ENCODE results near the gene RPTOR. TPM values are rescaled to one million over a fixed set of nuclear protein-coding genes. Genes with fewer than 3 reads are reported as not detected.

RPTOR gene
- total and polyA plus RNA-seq, 10 of the 15 experiments (the other 5 are each of a cell fraction or from before 2014, with no cell fraction given), result 0.18 to 32.1 (median 7.8) TPM

GRCh38 chr17:81002013-81002384 is 457.4 kb downstream of the RPTOR start:
- no peak overlapping the region for H3K4me2 ChIP-seq (ENCODE audit: control insufficient read depth, insufficient read depth)

More at GRCh38 chr17:81002013-81002384, 457.4 kb downstream of the RPTOR start:
- Histone ChIP-seq H3K9me3 (replicated peaks; ENCODE audit: control insufficient read depth, insufficient read depth, low read length) (no peaks in the 10 kb centered on the region), H2AFZ (ENCODE audit: control insufficient read depth, low read depth, low read length) (no peak overlapping the region), H3K79me2 (ENCODE audit: control insufficient read depth, insufficient read depth, low read length) (no peaks in the 10 kb centered on the region), H3K9ac (ENCODE audit: control insufficient read depth, insufficient read depth, low read length) (no peak overlapping the region), H3K4me3 (no peak overlapping the region), H3K4me1 (ENCODE audit: control insufficient read depth, insufficient read depth, low read length) (no peaks in the 10 kb centered on the region), H3K36me3 (ENCODE audit: control insufficient read depth in 2 of 2, insufficient read depth in 2 of 2, low read length in 1 of 2) (peaks cover 0 to 6% of the 10 kb centered on the region in 2 experiments; a peak in 3 of 4 replicates), H4K20me1 (ENCODE audit: control insufficient read depth, insufficient read depth) (no peaks in the 10 kb centered on the region; the same call in 1 of the 2 replicates), H3K27me3 (replicated peaks in 1 of 2; ENCODE audit: control insufficient read depth in 2 of 2, insufficient read depth in 2 of 2, low read length in 1 of 2) (peaks cover 0 to 5% of the 10 kb centered on the region in 2 experiments; a peak in 3 of 4 replicates), H3K27ac (ENCODE audit: control insufficient read depth, insufficient read depth) (no peak overlapping the region)
- DNase-seq (ENCODE audit: low read depth, low spot score) (no peak), ATAC-seq (no peak), FAIRE-seq (no peak)
- TF ChIP-seq SREBF2 (IDR thresholded peaks at IDR 0.05; ENCODE audit: low read length) (no peak), CBFB (IDR thresholded peaks at IDR 0.05; ENCODE audit: low read depth) (no peak), MTA3 (IDR thresholded peaks at IDR 0.05; ENCODE audit: borderline replicate concordance, low read length) (no peak), POLR2AphosphoS2 (IDR thresholded peaks at IDR 0.05; ENCODE audit: low read depth, low read length) (no peak), TBL1XR1 (IDR thresholded peaks at IDR 0.05; ENCODE audit: low read depth, low read length) (no peak), MAX (IDR thresholded peaks at IDR 0.05; ENCODE audit: low read depth, low read length) (no peak), NKRF (conservative IDR thresholded peaks at IDR 0.05) (no peak), BCLAF1 (IDR thresholded peaks at IDR 0.05) (no peak), PKNOX1 (IDR thresholded peaks at IDR 0.05) (no peak), USF2 (IDR thresholded peaks at IDR 0.05; ENCODE audit: borderline replicate concordance, low read depth, low read length) (no peak), PAX8 (IDR thresholded peaks at IDR 0.05) (no peak), LARP7 (IDR thresholded peaks at IDR 0.05) (no peak), JUND (IDR thresholded peaks at IDR 0.05; ENCODE audit: low read depth, low read length) (no peak), E4F1 (IDR thresholded peaks at IDR 0.05; ENCODE audit: borderline replicate concordance, partially characterized antibody) (no peak), ESRRA (IDR thresholded peaks at IDR 0.05; ENCODE audit: low read length) (no peak)
- SMC1A ChIA-PET (ENCODE audit: uncharacterized antibody, unreplicated experiment), result no interaction called here
- CTCF ChIA-PET, result no interaction called here
- POLR2A ChIA-PET, result no interaction called here
- no TSS peak for BruUV-seq (replicated peaks)
- intact Hi-C loops (cut with micrococcal nuclease; ENCODE audit: unreplicated experiment), result no loop called here
- WGBS (ENCODE audit: insufficient coverage, insufficient replicate concordance, low lambda C conversion rate, missing lambda C conversion rate), result 82% methylated on average over 10 of the region's 10 CpGs
- RAD21 ChIA-PET (ENCODE audit: unreplicated experiment), result no interaction called here
- in situ Hi-C loops (cut with MboI), result loop anchor here (25.0 kb wide), 1 partner anchor 235 kb away; the partner anchor contains the start of genes NDUFAF8 and TEPSIN
